GM19239 (cell line): ENCODE data around the gene CBR3.

Source experiments
- DNase-seq: peaks from one replicate; pipeline ENCODE4 v3.0.0; 2011; ENCODE audit warnings: low spot score; ENCODE audit not compliant: insufficient read length
- FAIRE-seq: peaks from 2 replicates; lab custom pipeline; 2011; peaks lifted over from hg19 to GRCh38; lab: Jason Lieb, UNC

Gene CBR3

DNA sequence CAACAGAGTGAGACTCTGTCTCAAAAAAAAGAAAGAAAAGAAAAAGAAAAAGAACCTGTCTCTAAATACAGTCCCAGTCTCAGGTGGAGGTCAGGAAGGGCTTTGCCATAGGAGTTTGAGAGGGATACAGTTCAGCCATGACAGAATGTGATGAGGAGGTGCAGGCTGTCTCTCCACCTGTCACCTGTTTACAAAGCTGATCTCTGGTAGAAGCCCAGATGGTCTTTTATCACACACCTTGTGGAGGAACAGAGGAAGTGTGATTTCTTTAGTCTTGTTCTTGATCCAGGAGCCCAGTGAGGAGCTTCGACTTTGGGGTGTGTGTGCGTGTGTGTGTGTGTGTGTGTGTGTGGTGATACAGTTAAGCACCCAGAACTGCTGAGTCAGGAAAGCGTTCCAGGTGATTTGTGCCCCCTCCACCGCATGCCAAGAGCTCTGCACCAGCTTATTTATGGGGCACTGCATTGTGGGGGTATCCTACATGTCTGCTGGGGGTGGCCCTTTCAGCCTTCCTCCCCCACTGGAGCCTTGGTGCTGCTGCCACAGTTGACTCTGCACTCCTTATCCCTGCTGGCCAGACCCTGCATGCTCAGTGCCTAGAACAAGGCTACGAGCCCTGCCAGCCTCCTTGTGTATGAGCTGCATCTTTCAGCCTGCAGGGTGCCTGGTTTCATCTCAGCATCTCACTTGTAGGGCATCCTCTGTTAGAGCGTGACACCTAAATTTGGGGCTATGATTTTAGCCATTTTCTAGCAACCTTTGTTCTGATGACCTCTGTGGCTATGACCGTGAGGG lies 41.1 kb downstream of the CBR3 start:
- FAIRE-seq (no peak), DNase-seq (no peak)

DNA sequence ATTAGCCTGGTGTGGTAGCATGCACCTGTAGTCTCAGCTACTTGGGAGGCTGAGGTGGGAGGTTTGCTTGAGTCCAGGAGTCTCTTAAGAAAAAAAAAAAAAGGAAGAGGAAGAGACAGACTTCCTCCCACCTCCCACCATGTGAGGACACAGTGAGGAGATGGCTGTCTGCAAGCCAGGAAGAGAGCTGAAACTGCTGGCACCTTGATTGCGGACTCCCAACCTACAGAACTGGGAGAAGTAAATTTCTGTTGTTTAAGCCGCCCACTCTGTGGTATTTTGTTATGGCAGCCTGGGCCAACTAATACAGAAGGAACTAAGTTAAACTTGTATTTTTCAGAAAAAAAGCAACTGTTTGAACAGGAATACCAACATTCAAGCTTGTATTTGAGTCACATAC lies 43.5 kb downstream of the CBR3 start:
- DNase-seq (no peak), FAIRE-seq (no peak)

- DNase-seq, result no peak
- no peak for FAIRE-seq
These were observed 44.3 kb downstream of the CBR3 start for GRCh38 chr21:36179145-36179544.

GRCh38 chr21:36180963-36181362 lies 46.1 kb downstream of the CBR3 start:
- DNase-seq, result no peak
- FAIRE-seq, result no peak

- no peak for DNase-seq
- FAIRE-seq, result no peak
These were observed 48.4 kb downstream of the CBR3 start for GRCh38 chr21:36183144-36183795.

- DNase-seq, result no peak
- no peak for FAIRE-seq
These were observed 49.7 kb downstream of the CBR3 start for GRCh38 chr21:36184545-36184944.

DNA sequence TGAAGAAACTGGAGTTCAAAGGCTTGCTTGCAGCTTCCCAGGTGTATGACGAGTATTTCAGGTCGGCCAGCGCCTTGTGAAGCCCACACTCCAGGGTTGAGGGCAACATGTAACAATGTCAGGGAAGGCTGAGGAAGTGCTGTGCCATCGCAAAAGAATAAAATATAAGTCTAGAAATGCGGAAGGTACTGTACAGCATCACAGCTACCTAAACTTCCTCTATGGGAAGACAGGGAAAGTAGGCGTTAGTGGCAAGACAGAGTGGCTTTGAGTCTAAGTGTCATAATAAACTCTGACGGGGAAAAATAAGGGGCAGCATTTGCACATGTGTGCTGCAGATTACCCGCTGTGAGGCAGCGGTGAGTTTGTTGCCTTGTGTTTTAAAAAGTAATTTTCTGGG lies 50.6 kb downstream of the CBR3 start:
- no peak for DNase-seq
- FAIRE-seq, result no peak

DNA sequence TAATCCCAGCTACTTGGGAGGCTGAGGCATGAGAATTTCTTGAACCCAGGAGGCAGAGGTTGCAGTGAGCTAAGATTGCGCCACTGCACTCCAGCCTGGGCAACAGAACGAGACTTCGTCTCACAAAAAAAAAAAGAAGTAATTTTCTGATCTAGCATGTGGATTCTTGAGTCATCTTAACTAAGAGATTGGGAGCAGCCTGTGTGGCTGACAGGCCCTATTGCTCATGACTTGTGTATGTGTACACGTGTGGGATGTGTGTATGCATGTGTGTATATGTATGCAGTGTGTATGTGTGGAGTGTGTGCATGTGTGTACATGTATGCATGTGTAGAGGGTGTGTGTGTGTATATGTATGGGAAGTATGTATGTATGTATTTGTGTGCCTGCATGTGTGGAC lies 51.2 kb downstream of the CBR3 start:
- DNase-seq (no peak), FAIRE-seq (no peak)

DNA sequence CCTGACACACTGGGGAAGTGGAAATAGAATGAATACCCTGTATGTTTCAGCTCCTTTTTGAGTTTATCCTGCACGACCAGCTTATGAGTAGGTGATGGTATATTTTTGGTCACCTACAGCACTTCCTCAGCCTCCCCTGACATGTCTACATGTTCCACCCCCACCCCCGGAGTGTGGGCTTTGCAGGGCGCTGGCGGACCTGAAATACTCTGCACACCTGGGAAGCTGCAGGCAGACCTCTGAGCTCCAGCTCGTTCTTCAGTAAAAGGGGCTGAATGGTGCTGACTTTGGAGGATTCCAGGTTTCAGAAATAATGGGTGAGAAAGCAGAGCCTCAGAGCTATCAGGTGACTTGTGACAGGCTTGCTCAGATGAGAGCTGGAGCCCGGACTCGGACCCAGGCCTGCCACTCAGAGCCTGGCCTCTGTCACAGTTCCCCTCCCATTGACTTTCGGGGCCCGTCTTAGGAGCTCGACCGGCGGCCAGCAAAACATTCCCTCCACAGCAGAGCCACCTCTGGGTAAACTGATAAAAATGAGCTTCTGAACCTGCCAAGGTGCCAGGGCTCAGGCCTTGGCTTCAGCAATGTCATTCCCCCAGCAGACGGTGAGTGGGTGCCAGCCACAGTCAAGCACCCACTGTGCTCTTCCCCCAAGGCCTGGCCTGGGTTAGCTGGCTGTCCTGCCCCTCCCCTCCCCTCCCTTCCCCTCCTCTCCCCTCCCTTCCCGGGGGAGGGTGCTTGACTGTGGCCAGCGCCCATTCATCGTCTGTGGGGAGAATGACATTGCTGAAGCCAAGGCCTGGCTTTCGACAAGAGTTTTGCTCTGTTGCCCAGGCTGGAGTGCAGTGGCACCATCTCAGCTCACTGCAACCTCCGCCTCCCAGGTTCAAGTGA lies 51.9 kb downstream of the CBR3 start:
- DNase-seq (no peak), FAIRE-seq (no peak)

DNA sequence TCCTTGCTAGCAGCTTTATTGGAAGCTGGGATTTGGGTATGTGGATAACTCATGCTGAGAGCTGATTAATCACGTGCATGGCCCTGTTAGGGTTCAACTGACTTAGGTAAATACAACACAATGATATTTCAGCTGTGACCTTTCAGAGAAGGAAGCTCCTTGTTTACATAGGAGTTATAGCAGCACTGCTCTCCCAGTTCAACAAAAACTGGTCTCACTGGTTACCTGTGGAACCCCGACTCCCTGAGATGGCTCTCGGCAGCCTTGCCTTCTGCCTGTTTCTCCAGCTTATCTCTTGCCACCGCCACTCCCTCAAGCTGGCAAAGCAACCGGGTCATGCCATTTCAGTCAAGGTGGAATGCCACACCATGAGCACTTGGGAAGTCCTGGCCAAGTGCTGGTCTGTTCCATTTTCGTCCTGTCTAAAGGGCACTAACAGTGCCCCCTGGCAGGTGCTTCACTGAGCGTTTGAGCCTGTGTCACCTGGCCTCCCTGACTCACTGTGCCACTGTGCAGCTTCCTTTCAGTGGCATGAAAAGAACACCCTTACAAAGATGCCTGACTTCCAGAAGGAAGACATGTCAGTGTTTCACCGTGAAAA lies 53.3 kb downstream of the CBR3 start:
- no peak for DNase-seq
- FAIRE-seq, result no peak

GRCh38 chr21:36188937-36189336 lies 54.1 kb downstream of the CBR3 start:
- DNase-seq, result no peak

DNA sequence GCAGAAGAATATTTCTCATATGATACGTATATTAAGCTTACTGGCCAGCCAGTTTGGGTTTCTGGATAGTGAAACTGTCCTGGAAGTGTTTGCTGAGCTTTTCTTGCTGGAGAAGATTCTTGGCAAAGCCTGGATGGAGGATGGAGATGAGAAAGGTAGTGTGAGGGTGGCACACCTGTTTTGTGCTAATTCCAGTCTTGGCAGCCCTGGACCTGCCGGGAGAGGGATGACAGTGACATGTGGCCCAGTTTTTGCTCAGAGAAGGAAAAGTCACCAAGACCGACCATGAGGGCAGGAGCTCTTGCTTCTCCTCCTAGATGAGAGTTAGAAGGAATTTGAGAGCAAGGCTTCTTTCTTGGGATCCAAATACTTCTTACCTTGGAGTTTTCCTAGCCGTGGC lies 55.9 kb downstream of the CBR3 start:
- no peak for DNase-seq
- FAIRE-seq, result no peak

More at GRCh38 chr21:36188937-36189336, 54.1 kb downstream of the CBR3 start:
- FAIRE-seq, result no peak

GRCh38 chr21:36193200-36193599 lies 58.3 kb downstream of the CBR3 start:
- FAIRE-seq (no peak), DNase-seq (no peak)

DNA sequence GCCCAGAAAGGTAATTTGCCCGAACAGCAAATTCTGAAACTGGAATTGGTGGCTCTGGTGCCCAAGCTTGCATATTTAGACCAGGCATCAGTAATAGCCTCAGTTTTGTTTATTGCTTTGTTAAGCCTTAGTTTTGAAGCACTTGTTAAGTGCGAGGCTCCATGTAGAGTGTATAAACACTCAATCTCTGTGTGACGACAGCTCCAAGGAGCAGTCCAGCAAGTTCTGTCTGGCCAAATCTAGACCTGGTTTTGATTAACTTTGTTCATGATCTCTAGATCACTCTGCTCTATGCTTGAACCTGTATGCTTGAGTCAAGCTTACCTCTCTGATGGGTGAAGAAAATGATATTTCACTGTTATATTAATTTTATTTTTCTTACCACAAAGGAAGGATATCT lies 59.1 kb downstream of the CBR3 start:
- FAIRE-seq, result no peak

GRCh38 chr21:36195613-36196012 lies 60.7 kb downstream of the CBR3 start:
- no peak for DNase-seq
- no peak for FAIRE-seq

More for the DNA sequence above, 59.1 kb downstream of the CBR3 start:
- no peak for DNase-seq
